ENCODE data around the gene VPS72.
A peak's percentile ranks its signal among the peaks of the same experiment; 100 is the strongest.
"Not testable (repeated sequence)": the region's sequence is repeated elsewhere in the genome, so short reads cannot be mapped to it uniquely, and the experiment has no call there.

VPS72 gene

GRCh38 chr1:151189637-151190445 is at the start of gene VPS72:
Gene VPS72 (minus strand): TSS chr1:151190197. CDS start chr1:151190121, 76 bp downstream.
- DNase-seq: peak; percentile 69

- no peak for DNase-seq
Measured at GRCh38 chr1:151238467-151238739, 48.4 kb upstream of the VPS72 start.

GRCh38 chr1:151237678-151238466 is 47.9 kb upstream of the VPS72 start:
- no peak for DNase-seq

GRCh38 chr1:151235235-151235634 is 45.2 kb upstream of the VPS72 start:
- DNase-seq: no peak

- DNase-seq: no peak
Measured at GRCh38 chr1:151222130-151222529, 32.1 kb upstream of the VPS72 start.

GRCh38 chr1:151221616-151222015 is 31.6 kb upstream of the VPS72 start:
- no peak for DNase-seq

GRCh38 chr1:151213560-151213959 is 23.6 kb upstream of the VPS72 start:
- no peak for DNase-seq

GRCh38 chr1:151211972-151212705 is 22.1 kb upstream of the VPS72 start:
- DNase-seq: no peak

- DNase-seq: no peak
Measured at GRCh38 chr1:151210830-151211229, 20.8 kb upstream of the VPS72 start.

- not testable (repeated sequence) for DNase-seq
Measured at GRCh38 chr1:151205381-151205965, 15.5 kb upstream of the VPS72 start.

- DNase-seq: no peak
Measured at GRCh38 chr1:151199873-151200581, 10.0 kb upstream of the VPS72 start.

- DNase-seq: peak; percentile 97
Measured at GRCh38 chr1:151198254-151199127, 8.5 kb upstream of the VPS72 start, which contains the start of gene PIP5K1A. Gene PIP5K1A (plus strand): TSS chr1:151198552. CDS start chr1:151198997, 445 bp downstream.

GRCh38 chr1:151197863-151198253 is 7.9 kb upstream of the VPS72 start:
- DNase-seq: no peak

- DNase-seq: peak; percentile 38
Measured at GRCh38 chr1:151196292-151196800, 6.3 kb upstream of the VPS72 start.

- not testable (repeated sequence) for DNase-seq
Measured at GRCh38 chr1:151194894-151195594, 5.0 kb upstream of the VPS72 start.

- DNase-seq: no peak
Measured at GRCh38 chr1:151193856-151194255, 3.9 kb upstream of the VPS72 start.

- DNase-seq: no peak
Measured at GRCh38 chr1:151193304-151193703, 3.3 kb upstream of the VPS72 start.

GRCh38 chr1:151192047-151192446 is 2.0 kb upstream of the VPS72 start:
- no peak for DNase-seq

- not testable (repeated sequence) for DNase-seq
Measured at GRCh38 chr1:151188667-151189066, 1.3 kb downstream of the VPS72 start.

- no peak for DNase-seq
Measured at GRCh38 chr1:151187205-151187604, 2.8 kb downstream of the VPS72 start.

All from activated T-cell treated with anti-CD3 and anti-CD28 coated beads for 4 hours (primary cell).